BE2C (cell line): Measurements from ENCODE around the gene C3orf52.
"Not testable (repeated sequence)": the region's sequence is repeated elsewhere in the genome, so short reads cannot be mapped to it uniquely, and the experiment has no call there.

Source experiments
- DNase-seq: peaks from one replicate; pipeline ENCODE4 v3.0.0-alpha.2; 2020
- H3K27me3 ChIP-seq: fragments of 250-450 bp; sonication (Bioruptor Pico); 2 replicates; pipeline ENCODE4 v1.5.1; 2020; ENCODE audit warnings: mild to moderate bottlenecking
- H3K36me3 ChIP-seq: fragments of 250-450 bp; sonication (Bioruptor Pico); 2 replicates; pipeline ENCODE4 v1.5.1; 2020; ENCODE audit warnings: mild to moderate bottlenecking
- H3K4me1 ChIP-seq: fragments of 250-450 bp; sonication (Bioruptor Pico); 2 replicates; pipeline ENCODE4 v1.5.1; 2020
- H3K4me3 ChIP-seq: 2 replicates; pipeline ENCODE4 v1.5.1; 2011; ENCODE audit warnings: low read depth, low read length
- H3K9me3 ChIP-seq: fragments of 250-450 bp; sonication (Bioruptor Pico); 2 replicates; pipeline ENCODE4 v1.5.1; 2020
- CTCF ChIP-seq: IDR thresholded peaks from 2 replicates; pipeline ENCODE4 v1.5.1; 2012; ENCODE audit warnings: mild to moderate bottlenecking, low read depth, low read length

Gene C3orf52

GRCh38 chr3:112061152-112061551, 25.0 kb upstream of the C3orf52 start:
- no peak for TF ChIP-seq CTCF
- H3K27me3 ChIP-seq: peaks cover 3% of the 10 kb centered on the region; the same call in 1 of the 2 replicates
- DNase-seq: no peak
- no peak overlapping the region for H3K4me3 ChIP-seq
- no peaks in the 10 kb centered on the region for H3K36me3 ChIP-seq
- no peaks in the 10 kb centered on the region for H3K4me1 ChIP-seq
- H3K9me3 ChIP-seq: no peaks in the 10 kb centered on the region

GRCh38 chr3:112072387-112073060, 13.7 kb upstream of the C3orf52 start:
- H3K4me3 ChIP-seq, H3K27me3 ChIP-seq, H3K9me3 ChIP-seq, H3K4me1 ChIP-seq, H3K36me3 ChIP-seq: not testable (repeated sequence)
- peak; percentile 11 for DNase-seq

- no peaks in the 10 kb centered on the region for H3K4me1 ChIP-seq
- no peaks in the 10 kb centered on the region for H3K27me3 ChIP-seq
- no peaks in the 10 kb centered on the region for H3K36me3 ChIP-seq
- H3K4me3 ChIP-seq: no peak overlapping the region
- no peak for DNase-seq
- no peaks in the 10 kb centered on the region for H3K9me3 ChIP-seq
- no peak for TF ChIP-seq CTCF
Measured at GRCh38 chr3:112074006-112074405, 12.2 kb upstream of the C3orf52 start.

GRCh38 chr3:112074616-112075497, 11.3 kb upstream of the C3orf52 start:
- TF ChIP-seq CTCF: no peak
- Histone ChIP-seq H3K27me3 (no peaks in the 10 kb centered on the region), H3K36me3 (no peaks in the 10 kb centered on the region), H3K4me3 (no peak overlapping the region), H3K4me1 (no peaks in the 10 kb centered on the region), H3K9me3 (no peaks in the 10 kb centered on the region)
- DNase-seq: no peak

- Histone ChIP-seq H3K27me3 (no peaks in the 10 kb centered on the region), H3K36me3 (no peaks in the 10 kb centered on the region), H3K4me3 (no peak overlapping the region), H3K9me3 (no peaks in the 10 kb centered on the region), H3K4me1 (no peaks in the 10 kb centered on the region)
- DNase-seq: no peak
- no peak for TF ChIP-seq CTCF
Measured at GRCh38 chr3:112078125-112079083, 7.8 kb upstream of the C3orf52 start.

GRCh38 chr3:112083239-112083638, 3.0 kb upstream of the C3orf52 start:
- no peaks in the 10 kb centered on the region for H3K4me1 ChIP-seq
- no peak overlapping the region for H3K4me3 ChIP-seq
- no peak for TF ChIP-seq CTCF
- no peaks in the 10 kb centered on the region for H3K9me3 ChIP-seq
- no peaks in the 10 kb centered on the region for H3K36me3 ChIP-seq
- DNase-seq: no peak
- no peaks in the 10 kb centered on the region for H3K27me3 ChIP-seq
